ENCODE results near the gene LUZP1.
A peak's percentile ranks its signal among the peaks of the same experiment; 100 is the strongest.

LUZP1 gene

GRCh38 chr1:23168079-23168444 lies 594 bp downstream of the LUZP1 start:
- peak overlapping the region; percentile 84 for H3K4me3 ChIP-seq (ENCODE audit: low read depth, low read length)
- DNase-seq (ENCODE audit: low read depth) = peak; percentile 59
- no peak for TF ChIP-seq CTCF (IDR thresholded peaks at IDR 0.05; ENCODE audit: low read depth, low read length)
- no peak for TF ChIP-seq POLR2A (IDR thresholded peaks at IDR 0.05; ENCODE audit: extremely low read depth, insufficient read length)
- no peak for TF ChIP-seq MAX (IDR thresholded peaks at IDR 0.05; ENCODE audit: low read depth, low read length)
- no peak for TF ChIP-seq MYC (IDR thresholded peaks at IDR 0.05; ENCODE audit: low read depth, low read length)

GRCh38 chr1:23167353-23168078 lies 1.1 kb downstream of the LUZP1 start:
- DNase-seq (ENCODE audit: low read depth) = peak; percentile 75
- H3K4me3 ChIP-seq (ENCODE audit: low read depth, low read length) = peak overlapping the region; percentile 83
- TF ChIP-seq MYC (IDR thresholded peaks at IDR 0.05; ENCODE audit: low read depth, low read length) = no peak; the same call in 1 of the 2 replicates
- no peak for TF ChIP-seq MAX (IDR thresholded peaks at IDR 0.05; ENCODE audit: low read depth, low read length)
- TF ChIP-seq CTCF (IDR thresholded peaks at IDR 0.05; ENCODE audit: low read depth, low read length) = no peak
- no peak for TF ChIP-seq POLR2A (IDR thresholded peaks at IDR 0.05; ENCODE audit: extremely low read depth, insufficient read length)

- TF ChIP-seq CTCF (IDR thresholded peaks at IDR 0.05; ENCODE audit: low read depth, low read length) (no peak), MYC (IDR thresholded peaks at IDR 0.05; ENCODE audit: low read depth, low read length) (no peak), MAX (IDR thresholded peaks at IDR 0.05; ENCODE audit: low read depth, low read length) (no peak)
- DNase-seq (ENCODE audit: low read depth) = no peak
- H3K4me3 ChIP-seq (ENCODE audit: low read depth, low read length) = peak overlapping the region; percentile 83
Observed at GRCh38 chr1:23166854-23167253, 1.8 kb downstream of the LUZP1 start.

- TF ChIP-seq CTCF (IDR thresholded peaks at IDR 0.05; ENCODE audit: low read depth, low read length) = no peak
- no peak for TF ChIP-seq POLR2A (IDR thresholded peaks at IDR 0.05; ENCODE audit: extremely low read depth, insufficient read length)
- no peak for TF ChIP-seq MYC (IDR thresholded peaks at IDR 0.05; ENCODE audit: low read depth, low read length)
- no peak for DNase-seq (ENCODE audit: low read depth)
Observed at GRCh38 chr1:23163395-23163794, 5.3 kb downstream of the LUZP1 start.

GRCh38 chr1:23159963-23160877 lies 8.4 kb downstream of the LUZP1 start:
- no peak overlapping the region for H3K4me3 ChIP-seq (ENCODE audit: low read depth, low read length)
- no peak for DNase-seq (ENCODE audit: low read depth)
- no peak for TF ChIP-seq CTCF (IDR thresholded peaks at IDR 0.05; ENCODE audit: low read depth, low read length)
- no peak for TF ChIP-seq MAX (IDR thresholded peaks at IDR 0.05; ENCODE audit: low read depth, low read length)
- TF ChIP-seq POLR2A (IDR thresholded peaks at IDR 0.05; ENCODE audit: extremely low read depth, insufficient read length) = no peak
- TF ChIP-seq MYC (IDR thresholded peaks at IDR 0.05; ENCODE audit: low read depth, low read length) = no peak

More at GRCh38 chr1:23163395-23163794, 5.3 kb downstream of the LUZP1 start:
- no peak overlapping the region for H3K4me3 ChIP-seq (ENCODE audit: low read depth, low read length)

Data from NB4 (cell line).